HL-60/S4 (cell line): Measurements from ENCODE around the gene OGN.

ENCODE experiments used
- in situ Hi-C: fragments of 300-500 bp; cut with MboI; formaldehyde crosslinking; loops from 2 replicates; pipeline ENCODE4 v1.14.3; 2022; ENCODE audit warnings: low sequenced_read_pairs

The OGN gene

DNA sequence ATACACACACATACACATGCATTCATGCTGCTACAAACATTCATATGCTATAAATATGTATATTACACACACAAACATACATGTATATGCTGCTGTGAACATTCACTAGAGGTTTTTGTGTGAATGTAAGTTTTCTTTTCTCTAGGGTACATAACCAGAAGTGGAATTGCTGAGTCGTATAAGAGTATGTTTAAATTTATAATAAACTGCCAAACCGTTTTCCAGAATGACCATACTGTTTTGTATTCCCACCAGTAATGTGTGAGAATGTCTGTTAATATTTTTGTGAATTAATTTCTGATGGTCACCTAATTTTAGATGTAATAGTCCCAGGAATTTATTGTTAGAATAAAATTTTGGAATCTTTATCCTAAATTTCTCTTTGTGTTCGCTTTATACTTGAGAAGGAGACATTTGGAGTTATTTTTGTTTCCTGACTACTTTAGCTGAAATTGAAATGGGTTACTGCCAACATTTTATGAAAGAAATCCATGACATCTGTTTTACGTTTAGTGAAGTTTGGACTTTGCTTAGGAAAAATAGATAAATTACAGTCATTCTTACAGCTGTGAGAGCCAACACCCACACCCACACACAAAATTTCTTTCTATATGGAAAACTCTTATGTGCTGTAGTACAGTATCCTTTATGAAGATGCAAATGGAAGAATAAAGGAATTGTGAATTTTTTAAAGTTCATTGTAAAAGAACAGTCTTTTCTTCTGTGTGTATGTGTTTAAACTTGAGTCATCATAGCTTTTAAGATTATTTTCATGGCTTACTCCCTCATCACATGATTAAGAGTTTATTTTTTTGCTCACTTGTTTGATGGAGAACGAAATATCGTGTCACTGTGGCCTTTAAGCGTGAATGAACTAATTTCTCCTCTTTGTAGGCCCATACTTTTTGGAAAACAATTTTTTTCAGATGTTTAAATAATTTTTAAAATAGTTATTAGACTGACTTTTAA, 54.3 kb downstream of the OGN start:
- in situ Hi-C loops: no loop called here

GRCh38 chr9:92345582-92345981, 58.8 kb downstream of the OGN start:
- in situ Hi-C loops: no loop called here

GRCh38 chr9:92342825-92343488, 61.4 kb downstream of the OGN start:
- in situ Hi-C loops: no loop called here

GRCh38 chr9:92341578-92341977, 62.8 kb downstream of the OGN start:
- in situ Hi-C loops: no loop called here

- in situ Hi-C loops: no loop called here
Measured at GRCh38 chr9:92333282-92333634, 71.1 kb downstream of the OGN start.
